NCI-H524 (cell line): ENCODE data around the gene DELE1.

Experiments
- DNase-seq, 2 experiments: peaks; one replicate each; lab custom pipeline; 2025; lab: John Stamatoyannopoulos, UW

DELE1 gene, protein sequence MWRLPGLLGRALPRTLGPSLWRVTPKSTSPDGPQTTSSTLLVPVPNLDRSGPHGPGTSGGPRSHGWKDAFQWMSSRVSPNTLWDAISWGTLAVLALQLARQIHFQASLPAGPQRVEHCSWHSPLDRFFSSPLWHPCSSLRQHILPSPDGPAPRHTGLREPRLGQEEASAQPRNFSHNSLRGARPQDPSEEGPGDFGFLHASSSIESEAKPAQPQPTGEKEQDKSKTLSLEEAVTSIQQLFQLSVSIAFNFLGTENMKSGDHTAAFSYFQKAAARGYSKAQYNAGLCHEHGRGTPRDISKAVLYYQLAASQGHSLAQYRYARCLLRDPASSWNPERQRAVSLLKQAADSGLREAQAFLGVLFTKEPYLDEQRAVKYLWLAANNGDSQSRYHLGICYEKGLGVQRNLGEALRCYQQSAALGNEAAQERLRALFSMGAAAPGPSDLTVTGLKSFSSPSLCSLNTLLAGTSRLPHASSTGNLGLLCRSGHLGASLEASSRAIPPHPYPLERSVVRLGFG

GRCh38 chr5:141923448-141924313 is at the start of gene DELE1:
TSS of gene DELE1 (plus strand) at chr5:141923871. CDS start at chr5:141923942, 71 bp downstream.
- DNase-seq: peak; percentile 86 to 96

GRCh38 chr5:141873933-141874261 is 49.8 kb upstream of the DELE1 start:
- no peak for DNase-seq

DNA sequence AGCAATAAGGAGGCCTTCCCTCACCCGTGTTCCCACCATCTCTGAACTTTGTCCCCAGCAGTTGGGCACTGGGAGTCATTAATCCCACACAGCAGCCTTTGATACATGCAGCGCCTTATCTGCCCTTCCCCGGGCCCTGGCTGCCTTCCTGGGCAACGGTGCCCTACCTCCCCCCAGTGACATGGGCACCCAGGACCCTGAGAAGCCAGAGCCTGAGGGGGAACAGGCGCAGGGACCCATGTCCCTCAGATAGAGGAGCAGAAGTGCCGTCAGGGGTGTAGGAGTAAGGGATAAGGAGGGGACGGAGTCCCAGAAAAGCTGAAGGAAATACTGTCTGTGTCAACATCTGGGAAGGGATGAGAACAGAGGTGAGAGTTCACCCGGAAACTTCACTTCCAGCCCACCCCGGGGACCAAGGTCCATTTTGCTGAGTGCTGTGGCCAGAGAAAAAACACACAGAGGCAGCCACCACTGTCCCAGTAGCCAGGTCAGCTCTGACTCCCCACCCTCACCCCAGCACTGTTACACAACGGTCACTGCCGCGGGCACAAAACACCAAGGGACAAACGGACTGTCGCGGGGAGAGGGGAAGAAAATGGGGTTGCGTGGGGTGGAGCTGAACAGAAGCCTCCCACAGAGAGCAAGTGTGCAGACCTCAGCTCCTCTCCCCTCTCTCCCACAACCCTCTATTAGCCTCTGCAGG is 49.3 kb upstream of the DELE1 start:
- DNase-seq: no peak

DNA sequence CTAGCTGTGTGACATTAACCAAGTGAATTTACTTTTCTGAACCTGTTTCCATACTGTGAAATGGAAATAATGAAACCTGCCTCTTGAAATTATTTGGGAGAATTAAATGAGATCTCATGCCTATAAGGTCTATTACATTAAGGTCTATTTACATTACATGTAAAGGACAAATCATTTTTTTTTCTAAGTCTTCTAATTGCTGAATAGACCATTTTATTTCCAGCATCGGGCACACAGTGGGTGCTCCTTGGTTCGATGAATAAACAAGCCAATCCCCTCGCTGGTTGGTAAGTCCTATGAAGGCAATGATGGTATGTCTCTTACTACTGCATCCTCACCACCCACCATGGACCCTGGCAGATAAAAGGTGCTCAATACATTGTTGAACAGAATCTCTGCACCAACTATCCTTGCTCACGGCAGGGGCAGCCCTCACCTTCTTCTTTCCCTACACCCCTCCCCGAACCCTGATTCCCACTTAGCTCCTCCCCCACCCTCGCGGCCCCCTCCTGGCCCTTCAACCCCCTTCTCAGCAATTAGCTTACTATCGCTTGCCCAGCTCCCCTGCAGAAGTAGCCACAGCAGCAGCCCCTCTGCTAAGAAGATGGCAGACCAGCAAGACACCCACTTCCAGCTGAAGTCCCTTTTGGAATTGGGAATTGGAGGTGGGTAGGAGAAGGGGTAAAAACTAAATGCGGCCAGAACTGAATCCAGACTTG is 48.5 kb upstream of the DELE1 start:
- no peak for DNase-seq

- peak in 1 of 2 experiments; percentile 32 for DNase-seq
These were observed 47.7 kb upstream of the DELE1 start for GRCh38 chr5:141875795-141876627.

DNA sequence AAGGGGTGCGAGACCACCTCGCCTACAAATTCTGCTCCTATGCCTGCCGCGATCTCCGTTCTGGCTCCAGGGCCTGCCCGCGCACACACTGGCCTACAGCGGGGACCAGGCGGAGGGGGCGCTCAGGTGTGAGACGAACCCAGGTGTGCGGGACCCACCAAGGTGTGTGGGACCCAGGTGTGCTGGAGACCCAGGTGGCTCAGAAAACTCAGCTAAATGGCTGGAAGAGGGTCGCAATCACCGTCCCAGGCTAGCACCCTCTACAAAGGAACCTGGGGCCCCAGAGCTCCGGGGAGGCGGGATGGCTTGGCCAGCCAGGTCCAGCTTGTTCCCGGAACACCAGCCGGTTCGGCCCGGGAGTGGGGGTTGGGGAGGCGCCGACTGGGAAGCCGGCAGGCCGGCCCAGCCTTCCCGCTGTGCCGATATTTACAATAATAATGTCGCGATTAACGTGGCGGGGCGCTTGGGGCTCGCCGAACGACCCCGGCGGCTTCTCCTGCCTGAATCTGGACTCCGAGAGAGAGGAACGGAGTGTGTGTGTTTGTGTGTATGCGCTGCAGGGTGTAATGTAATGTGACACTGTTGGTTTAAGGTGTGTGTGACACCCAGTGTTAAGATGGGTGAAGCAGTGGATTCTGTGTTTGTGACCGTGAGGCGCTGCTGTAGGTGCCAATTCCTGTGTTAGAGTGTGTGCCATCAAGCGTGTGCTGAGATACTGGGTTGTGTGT is 46.9 kb upstream of the DELE1 start:
- DNase-seq: peak in 1 of 2 experiments; percentile 28

- peak in 1 of 2 experiments; percentile 23 for DNase-seq
These were observed 46.1 kb upstream of the DELE1 start for GRCh38 chr5:141877356-141878185.

DNA sequence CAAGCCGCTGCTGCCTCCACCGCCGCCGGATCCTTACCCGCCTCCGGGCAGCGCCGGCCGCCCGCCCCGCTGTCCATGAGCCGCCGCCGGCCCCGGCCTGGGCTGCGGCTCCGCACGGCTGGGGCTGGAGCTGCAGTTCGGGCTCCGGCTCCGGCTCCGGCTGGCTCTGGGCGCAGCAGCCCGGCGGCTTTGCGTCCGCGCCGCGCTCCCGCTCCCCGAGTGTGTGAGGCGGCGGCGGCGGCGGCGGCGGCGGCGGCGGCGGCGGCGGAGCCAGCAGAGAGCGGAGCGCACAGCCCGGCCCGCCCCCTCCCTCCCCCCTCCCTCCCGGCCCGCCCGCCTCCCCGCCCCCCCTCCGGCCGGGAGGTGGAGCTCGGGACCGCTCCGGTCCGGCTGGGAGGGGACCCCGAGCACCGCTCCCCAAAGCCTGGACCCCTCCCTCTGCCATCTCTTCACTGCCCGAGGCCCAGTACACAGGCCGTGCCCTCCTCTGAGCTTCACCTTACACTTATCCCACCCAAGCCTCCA is 45.4 kb upstream of the DELE1 start, which contains the start of gene PCDH1:
Gene PCDH1 (minus strand): TSS at position 225 of the 525 bp plus-strand sequence. CDS start 148 bp downstream, at position 77.
- DNase-seq: no peak

- peak; percentile 89 to 92 for DNase-seq
These were observed 44.8 kb upstream of the DELE1 start for GRCh38 chr5:141878711-141879425.

- DNase-seq: no peak
These were observed 44.3 kb upstream of the DELE1 start for GRCh38 chr5:141879426-141879759.

DNA sequence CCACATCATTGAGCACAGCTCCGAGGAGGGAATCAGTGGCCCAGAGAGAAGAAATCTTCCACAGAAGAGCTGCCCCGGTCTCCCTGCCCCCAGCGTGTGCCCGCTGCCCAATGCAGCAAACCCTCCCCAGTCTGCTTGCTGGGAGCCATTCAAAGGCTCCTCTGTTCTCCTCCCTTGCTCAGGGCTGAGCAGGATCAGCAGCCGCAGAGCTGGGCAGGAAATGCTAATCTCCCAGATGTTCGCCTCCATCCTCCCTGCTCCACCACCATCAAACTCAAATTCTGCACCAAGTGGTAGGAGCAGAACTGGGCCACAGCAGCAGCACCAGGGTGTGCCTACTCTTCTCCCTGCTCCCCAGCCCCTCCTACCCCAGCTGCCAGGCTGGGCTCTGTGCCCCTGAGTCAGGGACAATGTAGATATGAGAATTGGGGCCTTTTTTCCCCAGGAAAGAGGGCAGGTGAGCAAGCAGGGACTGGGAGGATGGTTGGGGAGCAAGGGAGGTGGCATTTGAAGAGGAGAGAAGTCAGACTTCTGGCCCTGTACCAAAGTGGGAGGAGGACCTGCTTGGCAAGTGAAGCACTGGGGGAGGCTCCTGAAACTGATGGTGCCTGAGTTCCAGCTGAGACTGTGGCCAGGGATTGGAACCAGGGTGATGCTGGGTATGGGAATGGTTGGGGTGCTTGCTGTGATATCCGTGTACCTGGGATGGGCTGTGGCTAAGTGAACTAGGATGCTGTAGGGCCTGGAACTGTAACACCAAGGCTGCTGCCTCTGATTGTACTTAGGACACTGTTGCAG is 43.5 kb upstream of the DELE1 start:
- no peak for DNase-seq

GRCh38 chr5:141880961-141881801 is 42.5 kb upstream of the DELE1 start:
- DNase-seq: no peak

DNA sequence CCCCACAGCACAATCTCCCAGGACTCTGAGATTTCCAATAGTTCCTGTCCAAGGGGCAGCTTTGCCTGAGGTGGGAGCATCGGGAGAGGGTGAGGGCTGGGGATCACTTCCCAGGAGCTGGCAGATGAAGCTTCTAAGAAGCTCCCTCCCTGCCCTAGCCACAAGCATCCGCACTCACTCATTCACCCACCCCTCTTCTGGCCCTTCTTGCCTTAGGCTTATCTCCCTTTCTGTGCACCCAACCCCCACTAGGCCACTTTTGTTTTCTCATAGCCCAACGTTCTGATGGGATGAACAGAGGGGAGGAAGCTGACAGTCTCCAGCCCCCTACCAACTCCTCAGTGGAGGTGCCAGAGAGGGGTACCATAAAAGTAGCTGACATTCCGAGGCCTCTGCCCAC is 41.8 kb upstream of the DELE1 start:
- no peak for DNase-seq

- DNase-seq: peak; percentile 79 to 85
These were observed 41.0 kb upstream of the DELE1 start for GRCh38 chr5:141882594-141883183.

DNA sequence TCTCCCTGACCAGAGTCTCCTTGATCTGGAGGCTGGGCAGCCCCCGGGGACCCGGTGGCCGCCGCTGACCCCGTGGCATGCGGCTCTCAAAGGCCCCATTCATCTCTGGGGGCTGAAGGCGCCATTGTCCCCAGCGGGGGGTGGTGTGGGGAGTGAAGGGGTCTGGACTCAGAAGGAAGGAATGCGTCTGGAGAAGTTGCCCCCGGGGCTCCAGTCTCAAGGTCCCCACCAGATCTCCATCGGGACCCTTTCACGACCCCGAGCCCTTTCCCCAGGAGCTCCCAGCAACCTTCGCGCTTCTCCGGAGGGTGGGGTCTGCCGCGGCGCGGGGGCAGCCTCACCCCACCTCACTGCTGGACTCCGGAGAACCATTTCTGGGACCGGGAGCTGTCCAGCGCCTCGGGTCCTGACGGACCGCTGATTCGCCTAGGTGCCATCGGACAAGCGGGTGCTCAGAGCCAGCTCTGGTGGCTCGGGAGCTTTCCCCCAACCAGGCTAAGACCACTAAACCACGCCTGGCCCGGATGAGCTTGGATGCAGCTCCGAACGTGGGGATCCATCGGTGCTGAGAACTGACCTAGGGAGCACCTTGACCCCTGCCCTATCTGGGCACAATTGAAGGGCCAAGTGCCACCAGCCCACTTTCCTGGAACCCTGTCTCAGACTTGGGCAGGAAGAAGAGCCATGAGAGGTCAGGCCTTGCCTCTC is 40.3 kb upstream of the DELE1 start:
- peak in 1 of 2 experiments; percentile 36 for DNase-seq
